NCI-H2196 (cell line): Measurements from ENCODE around the gene PTP4A2.

Source experiments
- DNase-seq: peaks from one replicate; lab custom pipeline; 2025; ENCODE audit not compliant: unreplicated experiment; lab: John Stamatoyannopoulos, UW

PTP4A2 gene

DNA sequence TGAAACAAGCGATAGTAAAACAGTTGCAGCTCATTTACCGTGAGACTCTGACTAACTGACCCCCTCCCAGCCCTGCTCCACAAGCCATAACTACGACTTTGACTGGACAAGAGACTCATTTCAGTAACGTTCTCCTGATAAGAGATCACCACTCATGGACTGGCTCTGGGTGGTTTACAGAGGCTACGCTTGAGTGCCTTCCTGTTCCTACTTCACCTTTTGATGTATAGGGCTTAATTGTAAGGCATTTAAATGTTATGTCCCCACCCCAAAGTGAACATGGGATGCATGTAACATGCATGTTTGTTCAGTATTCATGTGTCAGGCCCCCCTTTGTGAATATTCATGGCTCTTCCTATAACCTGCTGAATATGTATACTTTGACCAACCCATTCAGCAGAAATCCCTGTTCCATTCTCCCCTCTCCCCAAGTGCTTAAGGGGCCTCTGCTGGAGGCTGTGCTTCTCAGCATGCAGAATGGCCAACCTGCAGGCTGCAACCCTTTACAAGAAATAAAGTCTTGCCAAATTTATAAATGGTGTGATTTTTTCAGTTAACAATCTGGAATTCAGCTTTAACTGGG lies 71.6 kb downstream of the PTP4A2 start:
- DNase-seq = no peak

DNA sequence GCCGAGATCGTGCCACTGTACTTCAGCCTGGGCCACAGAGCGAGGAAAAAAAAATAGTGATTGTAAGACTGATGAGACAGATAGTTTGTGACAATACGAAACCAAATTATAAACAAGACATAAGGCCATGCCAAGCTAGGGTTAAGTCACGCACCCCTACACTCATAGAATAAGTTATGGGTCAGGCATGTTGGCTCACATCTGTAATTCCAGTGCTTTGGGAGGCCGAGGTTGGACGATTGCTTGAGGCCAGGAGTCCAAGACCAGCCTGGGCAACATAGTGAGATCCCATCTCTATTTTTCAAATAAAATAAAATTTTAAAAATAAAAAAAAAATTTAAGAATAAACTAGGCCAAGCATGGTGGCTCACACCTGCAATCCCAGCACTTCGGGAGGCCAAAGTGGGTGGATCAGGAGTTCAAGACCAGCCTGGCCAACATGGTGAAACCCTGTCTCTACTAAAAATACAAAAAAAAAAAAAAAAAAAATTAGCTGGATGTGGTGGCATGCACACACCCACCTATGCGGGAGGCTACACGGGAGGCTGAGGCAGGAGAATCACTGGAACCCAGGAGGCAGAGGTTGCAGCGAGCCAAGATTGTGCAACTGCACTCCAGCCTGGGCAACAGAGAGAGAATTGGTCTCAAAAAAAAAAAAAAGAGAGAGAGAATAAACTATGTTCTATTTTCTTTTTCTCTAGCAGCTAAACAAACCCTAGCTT lies 72.3 kb downstream of the PTP4A2 start:
- no peak for DNase-seq

DNA sequence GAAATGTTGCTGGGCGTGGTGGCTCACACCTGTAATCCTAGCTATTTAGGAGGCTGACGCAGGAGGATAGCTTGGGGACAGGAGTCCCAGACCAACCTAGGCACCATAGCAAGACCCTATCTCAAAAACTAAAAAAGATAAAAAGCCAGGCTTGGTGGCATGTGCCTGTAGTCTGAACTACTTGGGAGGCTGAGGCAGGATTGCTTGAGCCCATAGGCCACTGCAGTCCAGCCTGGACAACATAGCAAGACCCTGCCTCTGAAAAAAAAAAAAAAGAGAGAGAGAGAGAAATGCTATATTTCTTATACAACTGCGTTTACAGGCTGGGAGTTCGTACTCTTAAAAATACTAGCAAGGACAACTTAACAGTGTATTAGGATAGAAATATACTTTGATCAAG lies 76.1 kb downstream of the PTP4A2 start:
- DNase-seq = no peak

DNA sequence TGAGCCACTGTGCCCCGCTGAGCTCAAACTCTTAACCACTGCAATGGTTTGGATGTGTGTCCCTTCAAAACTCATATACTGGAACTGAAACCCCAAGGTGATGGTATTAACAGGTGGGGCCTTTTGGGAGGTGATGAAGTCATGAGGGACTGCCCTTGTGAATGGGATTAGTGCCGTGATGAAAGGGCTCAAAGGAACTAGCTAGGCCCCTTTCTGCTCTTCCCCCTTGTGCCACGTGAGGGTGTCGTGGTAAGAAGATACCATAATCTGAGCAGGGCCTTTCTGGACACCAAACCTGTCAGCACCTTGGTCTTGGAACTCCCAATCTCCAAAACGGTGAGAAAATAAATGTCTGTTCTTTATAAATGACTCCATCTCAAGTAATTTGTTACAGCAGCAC lies 76.8 kb downstream of the PTP4A2 start:
- DNase-seq = no peak

DNA sequence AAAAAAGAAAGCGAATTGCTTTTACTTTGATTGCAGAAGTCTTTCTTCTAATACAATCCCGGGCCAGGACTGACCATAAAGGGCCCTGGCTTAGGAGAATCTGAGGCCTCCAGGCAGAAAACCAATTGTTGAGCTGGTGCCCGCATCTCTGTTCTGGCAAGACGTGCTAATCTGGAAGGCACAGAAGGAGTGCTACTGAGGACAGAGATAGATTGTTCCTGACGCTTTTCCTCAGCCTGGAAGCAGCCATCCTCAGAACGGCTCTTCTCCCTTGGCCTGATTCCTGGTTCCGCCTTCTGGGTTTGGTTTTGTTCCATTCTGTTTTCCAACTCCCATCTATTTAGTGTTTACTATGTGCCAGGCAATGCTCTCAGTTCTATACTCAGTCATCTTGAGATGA lies 77.6 kb downstream of the PTP4A2 start:
- DNase-seq = no peak

DNA sequence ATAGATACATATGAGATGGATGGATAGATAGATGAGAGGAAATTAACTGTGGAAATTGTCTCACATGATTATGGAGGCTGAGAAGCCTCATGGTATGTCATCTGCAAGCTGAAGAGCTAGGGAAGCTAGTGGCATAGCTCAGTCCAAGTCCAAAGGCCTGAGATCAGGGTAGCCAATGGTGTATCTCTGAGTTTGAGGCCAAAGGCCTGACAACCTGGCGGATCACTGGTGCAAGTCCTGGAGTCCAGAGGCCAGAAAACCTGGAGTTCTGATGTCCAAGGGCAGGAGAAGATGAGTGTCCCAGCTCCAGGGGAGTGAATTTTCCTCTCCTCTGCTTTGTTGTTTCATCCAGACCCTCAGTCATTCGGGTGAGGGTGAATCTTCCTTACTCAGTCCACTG lies 78.4 kb downstream of the PTP4A2 start:
- DNase-seq = no peak

DNA sequence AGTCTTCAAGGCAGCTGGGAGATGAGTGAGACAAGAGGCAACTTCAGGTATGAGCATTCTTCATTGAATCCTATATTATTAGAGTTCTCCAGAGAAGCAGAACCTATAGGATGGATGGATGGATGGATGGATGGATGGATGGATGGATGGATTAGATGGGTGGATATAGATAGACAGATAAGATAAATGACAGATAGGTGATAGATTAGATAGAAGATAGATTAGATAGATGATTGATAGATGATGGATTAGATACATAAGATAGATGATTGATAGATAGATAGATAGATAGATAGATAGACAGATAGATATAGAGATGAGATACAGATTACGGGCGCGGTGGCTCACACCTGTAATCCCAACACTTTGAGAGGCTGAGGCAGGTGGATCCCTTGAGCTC lies 79.1 kb downstream of the PTP4A2 start:
- DNase-seq = no peak

DNA sequence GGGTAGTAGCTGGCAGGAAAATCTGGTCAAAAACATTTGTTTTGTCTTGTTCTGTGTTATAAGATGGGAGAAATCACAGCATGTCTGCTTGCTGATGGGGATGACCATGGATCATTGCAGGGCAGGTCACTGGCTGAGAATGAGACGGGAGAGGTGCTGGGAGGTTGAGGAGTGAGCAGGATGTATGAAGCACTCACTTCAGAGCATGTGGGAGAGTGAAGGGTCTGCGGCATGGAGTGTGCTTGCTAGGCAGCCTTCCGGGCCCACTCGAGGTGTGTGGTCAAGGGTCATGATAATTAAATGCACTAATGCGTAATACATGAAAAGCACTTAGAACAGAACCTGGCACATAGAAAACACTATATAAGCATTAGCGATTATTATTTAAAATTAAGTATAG lies 80.3 kb downstream of the PTP4A2 start:
- DNase-seq = no peak
